WTC11 (cell line): ENCODE data around the gene CTNND2.

Experiments
- ATF3 ChIP-seq: sonication (generic); formaldehyde crosslinking; conservative IDR thresholded peaks from 2 replicates; pipeline ENCODE4 v1.8.1; 2022; ENCODE audit warnings: mild to moderate bottlenecking, missing genetic modification reagents
- CTCF ChIP-seq: fragments of 200-600 bp; IDR thresholded peaks from 2 replicates; pipeline ENCODE4 v1.8.0; 2022; ENCODE audit warnings: antibody characterized with exemption
- E2F4 ChIP-seq: sonication (generic); formaldehyde crosslinking; IDR thresholded peaks from 2 replicates; pipeline ENCODE4 v1.8.1; 2022; ENCODE audit warnings: low read depth, mild to moderate bottlenecking, moderate library complexity, missing genetic modification reagents, borderline replicate concordance
- FOXJ3 ChIP-seq: sonication (generic); formaldehyde crosslinking; IDR thresholded peaks from 2 replicates; pipeline ENCODE4 v1.9.0; 2021; ENCODE audit warnings: missing genetic modification reagents, mild to moderate bottlenecking, borderline replicate concordance
- RORB ChIP-seq: fragments of 250-450 bp; sonication (Bioruptor Pico); IDR thresholded peaks from 2 replicates; pipeline ENCODE4 v1.9.0; 2021; ENCODE audit warnings: mild to moderate bottlenecking
- SMAD3 ChIP-seq: sonication (generic); formaldehyde crosslinking; IDR thresholded peaks from 2 replicates; pipeline ENCODE4 v1.8.0; 2022; ENCODE audit warnings: missing genetic modification reagents, mild to moderate bottlenecking, borderline replicate concordance
- TEAD4 ChIP-seq: sonication (generic); formaldehyde crosslinking; IDR thresholded peaks from 2 replicates; pipeline ENCODE4 v1.8.0; 2022; ENCODE audit warnings: mild to moderate bottlenecking, missing genetic modification reagents
- ZBTB43 ChIP-seq: sonication (generic); formaldehyde crosslinking; IDR thresholded peaks from 2 replicates; pipeline ENCODE4 v1.8.1; 2023; ENCODE audit warnings: mild to moderate bottlenecking, missing genetic modification reagents

- TF ChIP-seq ZBTB43 (CRISPR knock-in tag) (no peak), RORB (CRISPR knock-in tag) (no peak), CTCF (no peak), SMAD3 (CRISPR knock-in tag) (no peak), E2F4 (CRISPR knock-in tag) (no peak), FOXJ3 (CRISPR knock-in tag) (no peak), ATF3 (no peak), TEAD4 (CRISPR knock-in tag) (no peak)
Observed at GRCh38 chr5:11946317-11946716, 42.1 kb upstream of the CTNND2 start.
